ENCODE results near the gene TNPO2. TPM values are rescaled to one million over a fixed set of nuclear protein-coding genes. Genes with fewer than 3 reads are reported as not detected.

TNPO2 gene
- total RNA-seq, 4 donors from 2014 or later = 50.8 to 59.8 (median 54.8) TPM

GRCh38 chr19:12706332-12706718, 17.4 kb downstream of the TNPO2 start:
- peaks cover 86 to 93% of the 10 kb centered on the region in 2 donors for H3K36me3 ChIP-seq
- H3K4me1 ChIP-seq = no peaks in the 10 kb centered on the region
- no peak for TF ChIP-seq CTCF (IDR thresholded peaks at IDR 0.05)
- H3K27me3 ChIP-seq = no peaks in the 10 kb centered on the region
- no peak for DNase-seq
- no peaks in the 10 kb centered on the region for H3K9me3 ChIP-seq
- intact Hi-C loops (cut with DNase I) = no loop called here
- H3K27ac ChIP-seq = no peak overlapping the region
- 91 to 92% methylated on average over 11 of the region's 13 CpGs for WGBS, 2 donors
- no peak overlapping the region for H3K4me3 ChIP-seq (replicated peaks in 1 of 3)

DNA sequence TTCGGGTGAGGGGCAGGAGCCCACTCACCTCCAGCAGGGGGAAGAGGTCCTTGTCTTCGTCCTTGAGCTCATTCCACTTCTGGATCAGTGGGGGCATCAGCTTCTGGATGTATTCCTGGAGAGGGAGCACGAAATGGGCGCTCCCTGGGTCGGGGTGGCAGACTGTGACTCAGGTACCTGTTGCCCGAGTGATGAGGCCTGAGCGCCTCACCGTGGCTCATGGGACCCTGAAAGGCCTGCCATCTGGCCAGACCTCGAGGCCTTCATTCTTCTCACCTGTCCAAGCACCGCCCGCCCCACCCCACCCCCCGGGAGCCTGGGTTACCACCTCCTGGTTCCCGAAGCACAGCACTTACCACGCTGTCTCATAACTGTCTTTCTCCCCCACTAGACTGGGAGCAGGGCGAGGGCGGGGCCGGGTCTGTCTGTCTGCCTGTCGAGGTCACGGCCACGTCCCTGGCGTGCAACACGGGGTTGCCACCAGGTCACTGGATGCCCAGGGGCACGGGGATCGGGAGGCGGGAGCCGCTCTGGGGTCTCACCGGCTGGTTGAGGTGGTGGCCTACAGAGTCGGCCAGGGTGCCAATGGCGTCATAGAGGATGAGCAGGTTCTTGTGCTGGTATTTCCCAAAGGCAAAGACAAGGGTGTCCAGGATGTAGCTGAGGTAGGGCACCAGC, 17.9 kb downstream of the TNPO2 start:
- Histone ChIP-seq H3K27me3 (no peaks in the 10 kb centered on the region), H3K27ac (no peak overlapping the region), H3K9me3 (no peaks in the 10 kb centered on the region), H3K36me3 (peaks cover 86 to 93% of the 10 kb centered on the region in 2 donors), H3K4me3 (replicated peaks in 1 of 3) (no peak overlapping the region), H3K4me1 (no peaks in the 10 kb centered on the region)
- WGBS, 2 donors = 91 to 92% methylated on average over 22 to 27 of the region's 29 CpGs
- intact Hi-C loops (cut with DNase I) = no loop called here
- TF ChIP-seq CTCF (IDR thresholded peaks at IDR 0.05) (no peak), POLR2A (IDR thresholded peaks at IDR 0.05) (no peak)
- no peak for DNase-seq

DNA sequence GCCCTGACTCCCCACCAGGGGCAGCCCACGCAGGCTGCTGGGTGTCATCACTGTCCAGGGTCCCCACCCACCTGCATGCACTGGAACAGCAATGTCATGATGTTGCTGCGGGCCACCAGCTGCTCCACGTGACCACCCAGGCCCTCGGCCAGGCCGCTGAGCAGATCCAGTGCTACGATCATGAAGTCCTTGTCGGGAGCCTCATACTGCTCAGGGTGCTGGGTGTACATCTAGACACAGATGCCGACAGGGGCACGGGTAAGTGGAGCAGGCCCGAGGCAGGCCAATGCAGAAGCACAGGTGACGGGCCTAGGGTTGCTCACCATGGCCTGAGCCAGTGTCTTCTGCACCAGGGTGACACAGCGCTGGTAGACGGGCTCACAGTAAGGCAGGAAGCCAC, 18.6 kb downstream of the TNPO2 start:
- intact Hi-C loops (cut with DNase I) = no loop called here
- Histone ChIP-seq H3K27me3 (no peaks in the 10 kb centered on the region), H3K9me3 (no peaks in the 10 kb centered on the region), H3K36me3 (peaks cover 81 to 92% of the 10 kb centered on the region in 2 donors), H3K27ac (no peak overlapping the region), H3K4me3 (replicated peaks in 1 of 3) (no peak overlapping the region), H3K4me1 (no peaks in the 10 kb centered on the region)
- no peak for TF ChIP-seq CTCF (IDR thresholded peaks at IDR 0.05)
- no peak for TF ChIP-seq POLR2A (IDR thresholded peaks at IDR 0.05)
- DNase-seq = no peak
- WGBS, 2 donors = 92 to 100% methylated on average over 3 to 13 of the region's 13 CpGs

DNA sequence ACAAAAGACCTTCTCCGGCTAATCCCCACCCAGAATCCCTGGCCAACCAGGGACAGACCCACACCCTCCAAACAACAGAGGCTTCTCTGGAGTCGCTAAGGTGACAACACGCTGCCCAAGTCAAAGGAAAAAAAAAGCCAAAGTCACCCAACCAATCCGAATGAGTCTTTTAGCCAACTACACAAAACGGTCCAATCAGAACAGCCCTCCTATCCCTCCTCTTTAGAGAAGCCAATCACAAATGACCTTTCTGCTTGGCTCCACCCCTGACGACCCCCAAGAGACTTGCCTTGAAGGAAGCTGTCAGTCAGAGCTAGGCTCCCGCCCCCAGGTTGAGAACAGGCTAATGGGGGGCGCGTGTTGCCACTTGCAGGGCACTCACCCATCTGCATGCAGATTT, 20.7 kb downstream of the TNPO2 start:
- H3K4me1 ChIP-seq = no peaks in the 10 kb centered on the region
- intact Hi-C loops (cut with DNase I) = no loop called here
- DNase-seq = no peak
- H3K27me3 ChIP-seq = no peaks in the 10 kb centered on the region
- 65 to 71% methylated on average over 6 to 9 of the region's 9 CpGs for WGBS, 2 donors
- H3K27ac ChIP-seq = no peak overlapping the region
- H3K4me3 ChIP-seq (replicated peaks in 1 of 3) = no peak overlapping the region
- no peaks in the 10 kb centered on the region for H3K9me3 ChIP-seq
- peaks cover 64 to 71% of the 10 kb centered on the region in 2 donors for H3K36me3 ChIP-seq
- TF ChIP-seq POLR2A (IDR thresholded peaks at IDR 0.05) (no peak), CTCF (IDR thresholded peaks at IDR 0.05) (no peak)

- no peak for TF ChIP-seq CTCF (IDR thresholded peaks at IDR 0.05)
- TF ChIP-seq POLR2A (IDR thresholded peaks at IDR 0.05) = no peak
- Histone ChIP-seq H3K4me3 (replicated peaks in 1 of 3) (no peak overlapping the region), H3K27ac (no peak overlapping the region), H3K27me3 (no peaks in the 10 kb centered on the region), H3K9me3 (no peaks in the 10 kb centered on the region), H3K36me3 (peaks cover 58 to 63% of the 10 kb centered on the region in 2 donors), H3K4me1 (peaks cover 0 to 4% of the 10 kb centered on the region in 2 donors)
- no peak for DNase-seq
- intact Hi-C loops (cut with DNase I) = no loop called here
- WGBS, 2 donors = 93 to 94% methylated on average over 25 to 31 of the region's 33 CpGs
These were observed 22.0 kb downstream of the TNPO2 start for GRCh38 chr19:12701596-12702282.
